Tibial nerve (tissue), 3 donors: ENCODE data around the gene ALAS2.

Experiments used
- CTCF ChIP-seq, 5 experiments: fragments of 200-600 bp in 3 of 5; fragments of 450-650 bp in 2 of 5; sonication (generic) in 3 of 5; IDR thresholded peaks; one replicate each; pipeline ENCODE4 v1.5.1; 2016 to 2019; ENCODE audit warnings: antibody characterized with exemption in 5 of 5, mild to moderate bottlenecking in 3 of 5, moderate library complexity in 2 of 5
- POLR2A ChIP-seq, 2 donors: fragments of 450-650 bp; IDR thresholded peaks; one replicate each; pipeline ENCODE4 v1.6.1; 2017; ENCODE audit warnings: antibody characterized with exemption in 2 of 2, mild to moderate bottlenecking in 2 of 2, moderate library complexity in 2 of 2

GRCh38 chrX:55028611-55029010 lies 2.2 kb downstream of the ALAS2 start:
- TF ChIP-seq CTCF (IDR thresholded peaks at IDR 0.05) (no peak), POLR2A (IDR thresholded peaks at IDR 0.05) (no peak)
